K562 (cell line): ENCODE data around the gene RGS8. TPM values are rescaled to one million over a fixed set of nuclear protein-coding genes. Genes with fewer than 3 reads are reported as not detected.

ENCODE experiments used
- ATAC-seq: fragments of 200-7000 bp; cut with Tn5 transposase; 3 replicates; pipeline ENCODE4 v1.9.1; 2020; ENCODE audit warnings: moderate library complexity
- BruUV-seq: library from RNA; stranded (reverse); fragments of 400-500 nt; replicated peaks from 2 replicates; lab custom pipeline; 2021; lab: Mats Ljungman, UMichigan
- CTCF ChIA-PET: fragments of 300-600 bp; formaldehyde crosslinking; extraction: SDS; loops from one replicate; lab custom pipeline; 2021; ENCODE audit warnings: low intra/inter-chr PET ratio; lab: Yijun Ruan, JAX
- POLR2A ChIA-PET: fragments of 300-600, 350-650 bp; sonication (Branson Sonifier 250); formaldehyde crosslinking; extraction: SDS; loops from one replicate; lab custom pipeline; 2021; ENCODE audit warnings: antibody characterized with exemption, inconsistent platforms; lab: Yijun Ruan, JAX
- DNase-seq, 4 experiments: peaks; one replicate each; pipeline versions ENCODE4 v3.0.0 to v3.0.0-alpha.2; 2011 to 2018; ENCODE audit warnings: low spot score in 3 of 4, mixed read lengths in 3 of 4; ENCODE audit errors: extremely low read depth in 1 of 4
- FAIRE-seq: peaks from 2 replicates; lab custom pipeline; 2011; peaks lifted over from hg19 to GRCh38; lab: Jason Lieb, UNC
- H2AFZ ChIP-seq: 2 replicates; pipeline ENCODE4 v1.6.0; 2011; ENCODE audit warnings: low read depth, low read length, control low read depth, inconsistent platforms
- H3K27ac ChIP-seq: fragments of 200-600 bp; 3 replicates; pipeline ENCODE4 v1.8.0; 2011; ENCODE audit warnings: low read depth, mild to moderate bottlenecking, control low read depth, inconsistent platforms, low read length, moderate library complexity, mixed read lengths; ENCODE audit errors: extremely low read depth
- H3K27me3 ChIP-seq, 2 experiments: fragments of 300-600 bp in 1 of 2; 2 replicates in 1 of 2; 3 replicates in 1 of 2; pipeline versions ENCODE4 v1.6.0 to v1.8.0; 2011; ENCODE audit warnings: inconsistent platforms in 2 of 2, low read length in 2 of 2, mild to moderate bottlenecking in 1 of 2, mixed read lengths in 1 of 2, moderate library complexity in 1 of 2; ENCODE audit not compliant: control insufficient read depth in 2 of 2, insufficient read depth in 2 of 2
- H3K36me3 ChIP-seq: fragments of 300-600 bp; 3 replicates; pipeline ENCODE4 v1.8.0; 2011; ENCODE audit warnings: mild to moderate bottlenecking, low read length, inconsistent platforms; ENCODE audit not compliant: control insufficient read depth, insufficient read depth
- H3K4me1 ChIP-seq, 2 experiments: fragments of 200-600 bp in 1 of 2; replicated peaks in 1 of 2; 2 replicates in 1 of 2; 3 replicates in 1 of 2; pipeline versions ENCODE4 v1.5.1 to v1.8.0; 2011; ENCODE audit warnings: inconsistent platforms in 2 of 2, low read length in 2 of 2, mild to moderate bottlenecking in 1 of 2, mixed read lengths in 1 of 2, moderate library complexity in 1 of 2; ENCODE audit not compliant: control insufficient read depth in 2 of 2, insufficient read depth in 2 of 2
- H3K4me2 ChIP-seq: 2 replicates; pipeline ENCODE4 v1.6.1; 2011; ENCODE audit warnings: low read length, control low read depth, inconsistent platforms, mixed read lengths; ENCODE audit not compliant: insufficient read depth
- H3K4me3 ChIP-seq: fragments of 200-600 bp; sonication (generic), shearing (Covaris generic); 2 replicates; pipeline ENCODE4 v1.5.1; 2016; ENCODE audit warnings: control low read depth, inconsistent platforms
- H3K79me2 ChIP-seq: fragments of 200-600 bp; 3 replicates; pipeline ENCODE4 v1.8.0; 2011; ENCODE audit warnings: low read length, inconsistent platforms; ENCODE audit not compliant: control insufficient read depth, insufficient read depth
- H3K9ac ChIP-seq, 2 experiments: 2 replicates each; pipeline versions ENCODE4 v1.6.0 to v1.6.1; 2011; ENCODE audit warnings: low read depth in 2 of 2, low read length in 2 of 2, control low read depth in 1 of 2, inconsistent platforms in 1 of 2, mild to moderate bottlenecking in 1 of 2, mixed read lengths in 1 of 2; ENCODE audit not compliant: insufficient read depth in 1 of 2
- H3K9me1 ChIP-seq: one replicate; pipeline ENCODE4 v1.6.0; 2011; ENCODE audit warnings: inconsistent platforms, mild to moderate bottlenecking, low read length, moderate library complexity; ENCODE audit not compliant: control insufficient read depth, insufficient read depth
- H3K9me3 ChIP-seq: replicated peaks from 2 replicates; pipeline ENCODE4 v1.5.1; 2011; ENCODE audit warnings: low read depth, low read length, inconsistent platforms; ENCODE audit not compliant: control insufficient read depth, insufficient read depth
- H4K20me1 ChIP-seq: replicated peaks from 2 replicates; pipeline ENCODE4 v1.6.1; 2011; ENCODE audit warnings: low read length, inconsistent platforms, mixed read lengths; ENCODE audit not compliant: control insufficient read depth, insufficient read depth
- BCL6 ChIP-seq: fragments of 250-450 bp; sonication (Bioruptor Pico); IDR thresholded peaks from 2 replicates; pipeline ENCODE4 v1.4.0; 2020
- BRCA1 ChIP-seq, 2 experiments: fragments of 450-650 bp in 1 of 2; sonication (generic) in 1 of 2; formaldehyde crosslinking in 1 of 2; IDR thresholded peaks; 2 replicates each; pipeline versions ENCODE4 v1.5.0 to v1.6.1; 2017 to 2020; ENCODE audit warnings: mild to moderate bottlenecking in 1 of 2, missing genetic modification reagents in 1 of 2
- CBX5 ChIP-seq: IDR thresholded peaks from 2 replicates; pipeline ENCODE4 v1.6.1; 2014; ENCODE audit warnings: low read depth, borderline replicate concordance
- GABPB1 ChIP-seq: sonication (generic); formaldehyde crosslinking; IDR thresholded peaks from 2 replicates; pipeline ENCODE4 v1.8.0; 2022; ENCODE audit warnings: mild to moderate bottlenecking, missing genetic modification reagents
- PCBP2 ChIP-seq: fragments of 200-400 bp; formaldehyde crosslinking; IDR thresholded peaks from 2 replicates; pipeline ENCODE4 v1.6.1; 2018; ENCODE audit warnings: low read length, low read depth, mild to moderate bottlenecking, moderate library complexity; ENCODE audit not compliant: poor library complexity, severe bottlenecking
- SP2 ChIP-seq: IDR thresholded peaks from 2 replicates; pipeline ENCODE4 v1.6.1; 2011; ENCODE audit warnings: mild to moderate bottlenecking, low read depth, low read length, moderate library complexity; ENCODE audit not compliant: poor library complexity, severe bottlenecking; ENCODE audit errors: extremely low read depth
- ZNF584 ChIP-seq: fragments of 200-800 bp; sonication (Bioruptor generic); IDR thresholded peaks from 2 replicates; pipeline ENCODE4 v1.6.1; 2016; ENCODE audit warnings: low read depth, mild to moderate bottlenecking, missing genetic modification characterization, missing compliant biosample characterization
- ZNF76 ChIP-seq: fragments of 250-450 bp; sonication (Bioruptor Pico); IDR thresholded peaks from 2 replicates; pipeline ENCODE4 v1.4.0; 2020; ENCODE audit warnings: mild to moderate bottlenecking, moderate library complexity, borderline replicate concordance
- WGBS: fragments of 100-300 bp; shearing (Covaris generic); methylation state at CpG from one replicate; pipeline ENCODE4 v1.1.6; 2016; ENCODE audit warnings: low coverage, mixed read lengths; ENCODE audit not compliant: insufficient coverage; ENCODE audit errors: missing lambda C conversion rate; 5-methylcytosine and 5-hydroxymethylcytosine counted together
- in situ Hi-C: fragments of 300-500 bp; cut with MboI; formaldehyde crosslinking; loops from 4 replicates; pipeline ENCODE4 v1.15.0; 2018; ENCODE audit warnings: inconsistent platforms, mixed read lengths
- intact Hi-C: fragments of 100-400 bp; cut with micrococcal nuclease; formaldehyde crosslinking; loops from 2 replicates; pipeline ENCODE4 v1.14.2; 2022
- polyA plus RNA-seq, 8 experiments: library from polyadenylated mRNA; depleted of rRNA in 4 of 8; stranded (reverse) in 5 of 8; unstranded in 3 of 8; fragments of >200 nt; fragmentation: Nextera tagmentation in 2 of 8; fragmentation: Illumina TruSeq in 1 of 8; extraction: Ambion mirVana in 2 of 8; extraction: Trizol in 1 of 8; gene quantifications; 2 replicates each; pipeline versions ENCODE4 v1.2.1 to v1.2.3, GENCODE V29; 2011 to 2014; ENCODE audit warnings: inconsistent platforms in 1 of 8, missing spikeins in 1 of 8
- total RNA-seq, 7 experiments: library from RNA; depleted of rRNA in 6 of 7; stranded (reverse); fragments of >200 nt in 6 of 7; fragmentation: Illumina TruSeq in 2 of 7; extraction: Trizol in 2 of 7; gene quantifications; 2 replicates each; pipeline versions ENCODE4 v1.2.1 to v1.2.3, GENCODE V29; 2011 to 2021; ENCODE audit warnings: low replicate concordance in 1 of 7
- TF ChIP-seq, protein P1 (sequence below): fragments of 250-450 bp; sonication (Bioruptor Pico); IDR thresholded peaks from 2 replicates; pipeline ENCODE4 v1.4.0; 2020; ENCODE audit warnings: borderline replicate concordance
- TF ChIP-seq, protein P2 (sequence below), 2 experiments: fragments of 250-450 bp in 1 of 2; fragments of 450-650 bp in 1 of 2; sonication (Bioruptor Pico) in 1 of 2; IDR thresholded peaks; 2 replicates each; pipeline versions ENCODE4 v1.6.1 to v1.8.0; 2016 to 2021; ENCODE audit warnings: mild to moderate bottlenecking in 2 of 2, moderate library complexity in 2 of 2, missing compliant biosample characterization in 1 of 2, missing genetic modification characterization in 1 of 2

RGS8 gene
- total and polyA plus RNA-seq, 9 of the 15 experiments (the other 6 are each of a cell fraction or from before 2014, with no cell fraction given) = not detected

DNA sequence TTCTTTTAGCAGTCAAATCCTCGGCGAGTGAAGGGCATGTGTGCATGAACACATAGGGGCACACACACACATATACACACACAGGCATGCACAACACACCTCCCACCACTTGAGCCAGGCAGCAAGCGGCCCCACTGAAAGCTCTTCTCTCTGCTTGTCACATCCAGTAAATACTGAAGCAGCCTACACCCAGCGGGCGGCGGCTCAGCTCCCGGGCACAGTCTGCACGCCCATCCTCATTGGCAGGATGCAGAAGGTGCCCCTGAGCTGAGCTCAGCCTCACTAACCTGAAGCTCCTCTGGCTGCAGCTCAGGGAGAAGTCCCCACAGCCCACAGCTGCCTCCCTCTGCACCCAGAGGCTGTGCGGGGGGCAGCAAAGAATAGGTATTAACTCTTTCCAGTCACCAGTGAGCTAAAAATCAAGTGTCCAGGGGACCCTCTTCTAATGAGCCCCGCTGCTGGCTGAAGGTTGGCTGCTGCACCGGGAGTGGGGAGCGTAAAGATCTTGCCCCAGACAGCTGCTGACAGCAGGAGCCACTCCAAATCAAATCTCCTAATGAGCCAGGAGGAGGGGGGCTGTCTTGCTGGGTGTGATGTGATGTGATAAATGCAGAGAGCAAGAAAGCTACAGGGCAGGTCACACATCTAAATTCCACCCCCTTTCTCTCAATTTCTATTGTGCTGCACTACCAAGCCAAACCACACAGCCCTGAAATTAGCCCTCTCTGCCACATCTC, 12.5 kb downstream of the RGS8 start:
- Histone ChIP-seq H4K20me1 (no peaks in the 10 kb centered on the region), H3K4me3 (no peak overlapping the region), H3K79me2 (no peaks in the 10 kb centered on the region), H2AFZ (no peak overlapping the region), H3K27ac (no peak overlapping the region), H3K9me3 (no peaks in the 10 kb centered on the region), H3K9ac (no peak overlapping the region), H3K4me1 (no peaks in the 10 kb centered on the region), H3K4me2 (no peak overlapping the region), H3K9me1 (no peaks in the 10 kb centered on the region)
- BruUV-seq = no TSS peak
- POLR2A ChIA-PET = interaction anchor here (0.6 to 1.1 kb wide), 4 partner anchors 9 to 836 kb away, joined by 3 to 5 read pairs (median 4); no protein-coding TSS in a partner anchor
- intact Hi-C loops = no loop called here
- WGBS = 0% methylated on average over 12 of the region's 12 CpGs
- ATAC-seq = no peak
- no peak for TF ChIP-seq ZNF76 (CRISPR knock-in tag)
- TF ChIP-seq, all 486 proteins: peak for 0
- FAIRE-seq (no peak), DNase-seq (no peak)
- in situ Hi-C loops = no loop called here
- Histone ChIP-seq H3K27me3 (peaks cover 22 to 62% of the 10 kb centered on the region in 2 experiments), H3K36me3 (no peaks in the 10 kb centered on the region)
- CTCF ChIA-PET = no interaction called here

DNA sequence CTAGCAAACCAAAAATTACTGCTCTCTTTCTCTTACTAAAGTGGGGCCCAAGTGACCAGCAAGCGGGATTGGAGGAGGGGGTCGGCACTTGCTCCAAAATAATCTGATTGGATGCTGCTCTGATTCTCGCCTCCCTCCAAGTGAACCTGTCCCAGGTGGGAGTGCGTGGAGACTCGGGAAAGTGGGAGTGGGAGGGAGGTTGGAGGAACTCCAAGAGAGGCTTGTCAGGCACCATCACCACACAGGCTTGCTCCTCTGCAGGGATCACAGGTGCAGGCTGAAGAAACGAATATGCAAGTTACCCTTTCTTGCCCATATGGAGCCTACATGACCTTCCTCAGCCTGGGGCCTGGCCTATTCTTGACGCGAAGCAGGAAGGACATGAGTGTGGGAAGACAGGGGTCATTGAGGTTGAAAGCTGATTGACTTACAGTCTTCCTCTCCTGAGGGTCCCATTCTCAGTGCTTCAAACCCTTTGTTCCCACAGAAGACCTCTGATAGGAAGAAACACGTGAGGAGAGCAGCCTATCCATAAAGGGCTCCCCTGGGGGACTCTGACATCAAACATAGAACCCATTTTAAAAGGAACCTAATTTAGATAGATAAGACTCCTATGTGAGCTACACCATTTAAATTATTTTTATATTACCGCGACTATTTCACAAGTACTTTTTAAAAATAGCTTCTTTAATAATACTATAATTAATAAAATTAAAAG, 14.2 kb downstream of the RGS8 start:
- Histone ChIP-seq H3K4me2 (no peak overlapping the region), H3K79me2 (no peaks in the 10 kb centered on the region), H3K27me3 (peaks cover 17 to 61% of the 10 kb centered on the region in 2 experiments), H3K27ac (no peak overlapping the region), H4K20me1 (no peaks in the 10 kb centered on the region), H3K9me1 (no peaks in the 10 kb centered on the region), H3K4me3 (no peak overlapping the region), H3K36me3 (no peaks in the 10 kb centered on the region), H3K9ac (no peak overlapping the region), H3K9me3 (no peaks in the 10 kb centered on the region), H3K4me1 (no peaks in the 10 kb centered on the region), H2AFZ (no peak overlapping the region)
- ATAC-seq (no peak), FAIRE-seq (no peak), DNase-seq (no peak)
- 3% methylated on average over 11 of the region's 11 CpGs for WGBS
- CTCF ChIA-PET = no interaction called here
- no TSS peak for BruUV-seq
- intact Hi-C loops = no loop called here
- in situ Hi-C loops = no loop called here
- POLR2A ChIA-PET = interaction anchor here (0.8 kb wide), 1 partner anchor 8 kb away, joined by 4 read pairs; no protein-coding TSS in a partner anchor
- TF ChIP-seq ZNF584 (CRISPR knock-in tag) (no peak), SP2 (no peak), GABPB1 (CRISPR knock-in tag) (no peak), BCL6 (CRISPR knock-in tag) (no peak), CBX5 (no peak), BRCA1 (IDR thresholded peaks at IDR 0.05) (no peak), BRCA1 (CRISPR knock-in tag; IDR thresholded peaks at IDR 0.05) (no peak), PCBP2 (no peak)
- TF ChIP-seq, protein P1, sequence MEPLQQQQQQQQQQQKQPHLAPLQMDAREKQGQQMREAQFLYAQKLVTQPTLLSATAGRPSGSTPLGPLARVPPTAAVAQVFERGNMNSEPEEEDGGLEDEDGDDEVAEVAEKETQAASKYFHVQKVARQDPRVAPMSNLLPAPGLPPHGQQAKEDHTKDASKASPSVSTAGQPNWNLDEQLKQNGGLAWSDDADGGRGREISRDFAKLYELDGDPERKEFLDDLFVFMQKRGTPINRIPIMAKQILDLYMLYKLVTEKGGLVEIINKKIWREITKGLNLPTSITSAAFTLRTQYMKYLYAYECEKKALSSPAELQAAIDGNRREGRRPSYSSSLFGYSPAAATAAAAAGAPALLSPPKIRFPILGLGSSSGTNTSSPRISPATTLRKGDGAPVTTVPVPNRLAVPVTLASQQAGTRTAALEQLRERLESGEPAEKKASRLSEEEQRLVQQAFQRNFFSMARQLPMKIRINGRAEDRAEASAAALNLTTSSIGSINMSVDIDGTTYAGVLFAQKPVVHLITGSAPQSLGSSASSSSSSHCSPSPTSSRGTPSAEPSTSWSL (CRISPR knock-in tag) = no peak
- TF ChIP-seq, protein P2, sequence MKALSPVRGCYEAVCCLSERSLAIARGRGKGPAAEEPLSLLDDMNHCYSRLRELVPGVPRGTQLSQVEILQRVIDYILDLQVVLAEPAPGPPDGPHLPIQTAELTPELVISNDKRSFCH (CRISPR knock-in tag; IDR thresholded peaks at IDR 0.05) = no peak
- TF ChIP-seq, protein P2 (tag; IDR thresholded peaks at IDR 0.05) = no peak
